MM.1S (cell line): ENCODE measurements around the gene SLCO1B1.
"Not testable (repeated sequence)": the region's sequence is repeated elsewhere in the genome, so short reads cannot be mapped to it uniquely, and the experiment has no call there.

Experiments used
- DNase-seq: peaks from one replicate; pipeline ENCODE4 v3.0.0-alpha.2; 2015
- H2AFZ ChIP-seq: fragments of 300-600 bp; sonication (generic); 2 replicates; pipeline ENCODE4 v1.6.0; 2016; ENCODE audit warnings: antibody characterized with exemption, low read length
- H3F3A ChIP-seq: fragments of 300-600 bp; sonication (generic); 2 replicates; pipeline ENCODE4 v1.6.1; 2016; ENCODE audit warnings: mild to moderate bottlenecking, antibody characterized with exemption, low read length, moderate library complexity, mixed read lengths; ENCODE audit not compliant: insufficient read depth
- H3K27ac ChIP-seq: fragments of 300-600 bp; sonication (generic); 2 replicates; pipeline ENCODE4 v1.5.1; 2016; ENCODE audit warnings: mild to moderate bottlenecking, low read length
- H3K27me3 ChIP-seq: fragments of 300-600 bp; sonication (generic); replicated peaks from 2 replicates; pipeline ENCODE4 v1.6.0; 2016; ENCODE audit warnings: low read length; ENCODE audit not compliant: insufficient read depth
- H3K36me3 ChIP-seq: fragments of 300-600 bp; sonication (generic); replicated peaks from 2 replicates; pipeline ENCODE4 v1.6.1; 2016; ENCODE audit warnings: mild to moderate bottlenecking, low read length, mixed read lengths; ENCODE audit not compliant: insufficient read depth
- H3K4me1 ChIP-seq: fragments of 300-600 bp; sonication (generic); 2 replicates; pipeline ENCODE4 v1.6.1; 2016; ENCODE audit warnings: low read length, mixed read lengths
- H3K4me2 ChIP-seq: fragments of 300-600 bp; sonication (generic); 2 replicates; pipeline ENCODE4 v1.6.0; 2016; ENCODE audit warnings: low read depth, low read length
- H3K4me3 ChIP-seq: fragments of 300-600 bp; sonication (generic); 2 replicates; pipeline ENCODE4 v1.5.1; 2016; ENCODE audit warnings: low read length, mixed read lengths
- H3K79me2 ChIP-seq: fragments of 300-600 bp; sonication (generic); 2 replicates; pipeline ENCODE4 v1.6.1; 2016; ENCODE audit warnings: mixed run types, low read length, mixed read lengths
- H3K9ac ChIP-seq: fragments of 300-600 bp; sonication (generic); 2 replicates; pipeline ENCODE4 v1.6.1; 2016; ENCODE audit warnings: low read length, mixed read lengths
- H3K9me2 ChIP-seq: fragments of 300-600 bp; sonication (generic); replicated peaks from 2 replicates; pipeline ENCODE4 v1.6.1; 2016; ENCODE audit warnings: mild to moderate bottlenecking, low read length, mixed read lengths; ENCODE audit not compliant: insufficient read depth
- H3K9me3 ChIP-seq: fragments of 300-600 bp; sonication (generic); replicated peaks from 2 replicates; pipeline ENCODE4 v1.6.1; 2016; ENCODE audit warnings: mild to moderate bottlenecking, low read length, mixed read lengths; ENCODE audit not compliant: insufficient read depth
- H4K20me1 ChIP-seq: fragments of 300-600 bp; sonication (generic); 2 replicates; pipeline ENCODE4 v1.6.1; 2016; ENCODE audit warnings: mild to moderate bottlenecking, low read length, moderate library complexity, mixed read lengths; ENCODE audit not compliant: insufficient read depth
- EZH2 ChIP-seq: fragments of 300-600 bp; sonication (generic); optimal IDR thresholded peaks from 2 replicates; pipeline ENCODE3; 2017; ENCODE audit warnings: low read depth, mild to moderate bottlenecking, antibody characterized with exemption, low read length, mixed read lengths
- EZH2phosphoT487 ChIP-seq: fragments of 300-600 bp; sonication (generic); IDR thresholded peaks from 2 replicates; pipeline ENCODE4 v1.6.1; 2018; ENCODE audit warnings: antibody characterized with exemption, low read length
- TF ChIP-seq, protein P1 (sequence below): fragments of 300-600 bp; sonication (generic); IDR thresholded peaks from 2 replicates; pipeline ENCODE4 v1.5.1; 2016; ENCODE audit warnings: antibody characterized with exemption, low read length, mixed read lengths

The SLCO1B1 gene

DNA sequence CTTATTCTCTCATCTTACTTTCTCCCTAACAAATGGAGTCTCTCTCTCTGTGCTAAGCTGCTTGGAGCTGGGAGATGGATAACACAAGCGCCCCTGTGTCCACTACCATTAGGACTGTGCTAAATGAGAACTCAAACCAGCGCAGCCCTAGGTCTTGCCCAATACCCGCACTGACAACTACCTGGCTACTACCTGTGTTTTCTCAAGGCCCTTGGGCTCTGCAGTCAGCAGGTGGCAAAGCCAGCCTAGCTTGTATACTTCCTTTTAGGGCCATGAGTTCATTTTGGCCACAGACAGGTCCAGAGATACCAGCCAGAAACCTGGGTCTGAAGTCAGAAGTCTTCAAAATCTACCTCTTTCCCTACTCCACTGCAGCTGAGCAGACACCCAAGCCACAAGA is 13.0 kb upstream of the SLCO1B1 start:
- Histone ChIP-seq H4K20me1 (no peaks in the 10 kb centered on the region), H2AFZ (no peak overlapping the region), H3K79me2 (no peaks in the 10 kb centered on the region), H3K27me3 (no peaks in the 10 kb centered on the region), H3K4me1 (no peaks in the 10 kb centered on the region), H3K36me3 (no peaks in the 10 kb centered on the region), H3K4me2 (no peak overlapping the region), H3K4me3 (no peak overlapping the region), H3K9me3 (no peaks in the 10 kb centered on the region), H3F3A (no peaks in the 10 kb centered on the region), H3K9ac (no peak overlapping the region), H3K27ac (no peak overlapping the region), H3K9me2 (no peaks in the 10 kb centered on the region)
- TF ChIP-seq EZH2phosphoT487: no peak
- TF ChIP-seq, protein P1, sequence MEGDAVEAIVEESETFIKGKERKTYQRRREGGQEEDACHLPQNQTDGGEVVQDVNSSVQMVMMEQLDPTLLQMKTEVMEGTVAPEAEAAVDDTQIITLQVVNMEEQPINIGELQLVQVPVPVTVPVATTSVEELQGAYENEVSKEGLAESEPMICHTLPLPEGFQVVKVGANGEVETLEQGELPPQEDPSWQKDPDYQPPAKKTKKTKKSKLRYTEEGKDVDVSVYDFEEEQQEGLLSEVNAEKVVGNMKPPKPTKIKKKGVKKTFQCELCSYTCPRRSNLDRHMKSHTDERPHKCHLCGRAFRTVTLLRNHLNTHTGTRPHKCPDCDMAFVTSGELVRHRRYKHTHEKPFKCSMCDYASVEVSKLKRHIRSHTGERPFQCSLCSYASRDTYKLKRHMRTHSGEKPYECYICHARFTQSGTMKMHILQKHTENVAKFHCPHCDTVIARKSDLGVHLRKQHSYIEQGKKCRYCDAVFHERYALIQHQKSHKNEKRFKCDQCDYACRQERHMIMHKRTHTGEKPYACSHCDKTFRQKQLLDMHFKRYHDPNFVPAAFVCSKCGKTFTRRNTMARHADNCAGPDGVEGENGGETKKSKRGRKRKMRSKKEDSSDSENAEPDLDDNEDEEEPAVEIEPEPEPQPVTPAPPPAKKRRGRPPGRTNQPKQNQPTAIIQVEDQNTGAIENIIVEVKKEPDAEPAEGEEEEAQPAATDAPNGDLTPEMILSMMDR: no peak
- DNase-seq: no peak

DNA sequence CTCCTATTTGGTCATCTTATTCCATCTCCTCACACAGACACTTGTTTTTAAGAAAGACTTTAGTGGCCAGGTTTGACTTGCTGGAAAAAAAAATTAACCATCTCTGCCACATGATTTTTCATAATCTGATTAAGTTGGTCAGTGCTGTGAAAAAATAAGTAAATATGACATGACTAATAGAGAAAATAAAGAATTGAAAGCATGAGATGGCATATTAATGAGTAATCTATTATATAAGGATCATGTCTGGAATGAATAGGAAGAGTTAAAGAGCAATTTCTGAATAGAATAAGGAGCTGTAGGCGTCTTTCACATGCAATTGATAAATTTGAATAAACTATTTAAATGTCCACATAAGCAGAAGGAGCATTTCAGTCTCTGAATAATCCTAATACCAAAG is 12.2 kb upstream of the SLCO1B1 start:
- H3K36me3 ChIP-seq: no peaks in the 10 kb centered on the region
- H2AFZ ChIP-seq: no peak overlapping the region
- no peak overlapping the region for H3K4me3 ChIP-seq
- no peaks in the 10 kb centered on the region for H3K79me2 ChIP-seq
- H3K9me3 ChIP-seq: no peaks in the 10 kb centered on the region
- H3K27me3 ChIP-seq: no peaks in the 10 kb centered on the region
- H3K27ac ChIP-seq: no peak overlapping the region
- no peaks in the 10 kb centered on the region for H3K9me2 ChIP-seq
- no peaks in the 10 kb centered on the region for H4K20me1 ChIP-seq
- no peak overlapping the region for H3K4me2 ChIP-seq
- no peak overlapping the region for H3K9ac ChIP-seq
- no peaks in the 10 kb centered on the region for H3K4me1 ChIP-seq
- DNase-seq: no peak
- TF ChIP-seq, protein P1: no peak
- TF ChIP-seq EZH2phosphoT487: no peak
- TF ChIP-seq EZH2: no peak
- no peaks in the 10 kb centered on the region for H3F3A ChIP-seq

DNA sequence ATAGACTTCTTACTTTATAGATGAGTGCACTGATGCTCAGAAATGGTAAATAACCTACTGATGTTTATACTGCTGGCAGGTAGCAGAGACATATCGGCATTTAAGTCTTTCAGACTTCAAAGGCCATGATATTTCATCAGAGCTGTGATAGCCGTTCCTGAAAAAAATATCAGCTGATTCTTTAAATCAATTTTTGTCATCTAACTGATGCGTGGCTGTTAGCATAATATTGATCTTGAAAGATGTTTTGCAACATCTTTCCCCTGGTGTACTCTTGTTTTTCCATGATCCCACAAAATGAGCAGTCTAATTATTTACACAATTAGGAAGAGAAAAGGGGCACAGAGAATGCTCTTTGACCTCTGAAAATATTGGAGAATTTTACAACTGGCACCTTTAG is 1.6 kb upstream of the SLCO1B1 start:
- DNase-seq: no peak
- Histone ChIP-seq H3K27me3 (no peaks in the 10 kb centered on the region), H3K9ac (no peak overlapping the region), H3K9me2 (no peaks in the 10 kb centered on the region), H3K4me3 (no peak overlapping the region), H3K27ac (no peak overlapping the region), H3K36me3 (no peaks in the 10 kb centered on the region), H3K79me2 (no peaks in the 10 kb centered on the region), H4K20me1 (no peaks in the 10 kb centered on the region), H3K9me3 (no peaks in the 10 kb centered on the region), H2AFZ (no peak overlapping the region), H3K4me2 (no peak overlapping the region), H3F3A (no peaks in the 10 kb centered on the region), H3K4me1 (no peaks in the 10 kb centered on the region)
- TF ChIP-seq EZH2 (no peak), EZH2phosphoT487 (no peak)
- TF ChIP-seq, protein P1: no peak

DNA sequence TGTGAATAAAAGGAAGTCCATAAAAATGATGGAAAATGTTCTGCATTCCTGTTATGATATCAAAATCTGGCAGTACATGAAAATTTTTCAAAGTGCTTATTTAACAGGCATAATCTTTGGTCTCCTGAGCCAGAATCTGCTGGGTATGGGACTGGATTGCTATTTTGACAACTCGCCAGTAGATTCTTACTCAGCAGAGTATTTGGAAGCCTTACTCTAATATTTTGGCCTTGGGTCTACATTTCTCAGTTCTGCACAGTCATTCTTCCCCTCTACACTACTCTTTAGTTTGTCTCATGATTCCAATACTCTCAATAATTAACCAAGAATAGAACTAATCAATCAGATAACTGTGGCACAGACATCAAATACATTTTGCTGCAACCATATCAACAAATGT is 1.1 kb upstream of the SLCO1B1 start:
- Histone ChIP-seq H3K27ac (no peak overlapping the region), H3K9ac (no peak overlapping the region), H3K9me2 (no peaks in the 10 kb centered on the region), H4K20me1 (no peaks in the 10 kb centered on the region), H3K79me2 (no peaks in the 10 kb centered on the region), H3F3A (no peaks in the 10 kb centered on the region), H2AFZ (no peak overlapping the region), H3K4me2 (no peak overlapping the region), H3K27me3 (no peaks in the 10 kb centered on the region), H3K36me3 (no peaks in the 10 kb centered on the region), H3K4me1 (no peaks in the 10 kb centered on the region), H3K4me3 (no peak overlapping the region), H3K9me3 (no peaks in the 10 kb centered on the region)
- DNase-seq: no peak
- TF ChIP-seq EZH2 (no peak), EZH2phosphoT487 (no peak)
- TF ChIP-seq, protein P1: no peak

DNA sequence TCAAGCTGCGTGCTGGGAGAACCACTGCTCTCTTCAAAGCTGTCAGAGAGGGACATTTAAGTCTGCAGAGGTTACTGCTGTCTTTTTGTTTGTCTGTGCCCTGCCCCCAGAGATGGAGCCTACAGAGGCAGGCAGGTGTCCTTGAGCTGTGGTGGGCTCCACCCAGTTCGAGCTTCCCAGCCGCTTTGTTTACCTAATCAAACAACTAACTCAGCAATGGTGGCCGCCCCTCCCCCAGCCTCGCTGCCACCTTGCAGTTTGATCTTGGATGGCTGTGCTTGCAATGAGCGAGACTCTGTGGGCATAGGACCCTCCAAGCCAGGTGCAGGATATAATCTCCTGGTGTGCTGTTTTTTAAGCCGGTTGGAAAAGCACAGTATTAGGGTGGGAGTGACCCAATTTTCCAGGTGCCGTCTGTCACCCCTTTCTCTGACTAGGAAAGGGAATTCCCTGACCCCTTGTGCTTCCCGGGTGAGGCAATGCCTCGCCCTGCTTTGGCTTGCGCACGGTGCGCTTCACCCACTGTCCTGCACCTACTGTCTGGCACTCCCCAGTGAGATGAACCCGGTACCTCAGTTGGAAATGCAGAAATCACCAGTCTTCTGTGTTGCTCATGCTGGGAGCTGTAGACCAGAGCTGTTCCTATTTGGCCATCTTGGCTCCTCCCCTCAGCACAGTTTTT is 6.5 kb downstream of the SLCO1B1 start:
- H2AFZ ChIP-seq, H3K4me1 ChIP-seq, DNase-seq, H3K9me3 ChIP-seq, H3K27ac ChIP-seq, H4K20me1 ChIP-seq, H3K79me2 ChIP-seq, H3K9ac ChIP-seq, H3K27me3 ChIP-seq, H3K36me3 ChIP-seq, H3K4me3 ChIP-seq, H3K4me2 ChIP-seq, H3K9me2 ChIP-seq, H3F3A ChIP-seq: not testable (repeated sequence)
